Muscle of leg (tissue), 11 donors: ENCODE data around the gene FAAH. TPM values are rescaled to one million over a fixed set of nuclear protein-coding genes. Genes with fewer than 3 reads are reported as not detected.

Source experiments
- DNase-seq: peaks from one replicate; pipeline ENCODE4 v3.0.0; 2013
- H3K27ac ChIP-seq: one replicate; pipeline ENCODE4 v1.5.1; 2013; ENCODE audit warnings: mild to moderate bottlenecking, low read length, control low read depth
- H3K27me3 ChIP-seq: one replicate; pipeline ENCODE4 v1.6.1; 2013; ENCODE audit warnings: low read length; ENCODE audit not compliant: control insufficient read depth, insufficient read depth
- H3K36me3 ChIP-seq: one replicate; pipeline ENCODE4 v1.6.1; 2013; ENCODE audit warnings: low read length; ENCODE audit not compliant: control insufficient read depth, insufficient read depth
- H3K4me1 ChIP-seq: one replicate; pipeline ENCODE4 v1.6.1; 2013; ENCODE audit warnings: low read length; ENCODE audit not compliant: control insufficient read depth, insufficient read depth
- H3K4me3 ChIP-seq: one replicate; pipeline ENCODE4 v1.5.1; 2013; ENCODE audit warnings: low read length, control low read depth
- H3K9me3 ChIP-seq: replicated peaks from 2 replicates; pipeline ENCODE4 v1.6.1; 2013; ENCODE audit warnings: low read depth, low read length; ENCODE audit not compliant: control insufficient read depth
- WGBS: methylation state at CpG from one replicate; pipeline ENCODE4 v1.1.5; 2013; ENCODE audit warnings: missing lambda C conversion rate; ENCODE audit not compliant: insufficient coverage; 5-methylcytosine and 5-hydroxymethylcytosine counted together
- polyA plus RNA-seq, 8 donors: library from polyadenylated mRNA; unstranded; fragments of 120-200 nt; gene quantifications; one replicate each; pipeline versions ENCODE4 v1.2.1 to v1.2.3, GENCODE V29; 2013; ENCODE audit warnings: inconsistent platforms in 1 of 8, low replicate concordance in 1 of 8; ENCODE audit not compliant: insufficient read length in 8 of 8, insufficient read depth in 1 of 8
- total RNA-seq: library from RNA; stranded (reverse); fragments of 120-200 nt; gene quantifications from one replicate; pipeline ENCODE4 v1.2.4, GENCODE V29; 2013

FAAH gene
- total and polyA plus RNA-seq, 9 donors: 9.7 to 25.8 (median 15.0) TPM

DNA sequence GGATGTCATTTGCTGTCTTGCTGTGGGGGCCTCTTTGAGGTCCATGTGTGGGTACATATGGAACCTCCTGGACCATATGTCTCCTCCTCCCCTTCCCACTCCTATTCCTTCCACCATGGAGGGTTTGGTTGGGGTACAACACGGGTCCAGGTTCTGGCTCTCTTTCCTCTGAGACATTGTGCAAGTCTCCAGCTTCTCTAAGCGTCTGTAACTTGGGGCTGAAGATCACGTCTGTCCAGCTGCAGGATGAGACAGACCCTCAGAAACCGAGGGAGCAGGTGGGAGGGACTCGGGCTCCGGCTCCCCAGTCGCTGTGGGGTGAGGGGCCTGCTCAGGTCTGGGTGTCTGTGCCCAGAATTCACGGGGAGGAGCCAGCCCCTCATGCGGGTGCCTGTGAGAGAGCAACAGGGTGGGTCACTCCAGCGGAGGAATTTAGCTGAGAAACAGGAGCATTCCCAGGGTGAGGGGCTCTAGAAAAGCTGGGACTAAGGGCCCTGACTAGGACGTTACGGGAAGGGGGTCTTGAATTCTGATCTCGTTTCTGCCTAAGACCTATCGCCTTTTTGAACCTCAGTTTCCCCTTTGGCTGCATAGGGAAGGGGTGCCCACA, 53.5 kb downstream of the FAAH start:
- peaks cover 82% of the 10 kb centered on the region for H3K27me3 ChIP-seq
- H3K27ac ChIP-seq: no peak overlapping the region
- 13% methylated on average over 13 of the region's 14 CpGs for WGBS
- H3K9me3 ChIP-seq: no peaks in the 10 kb centered on the region
- no peaks in the 10 kb centered on the region for H3K36me3 ChIP-seq
- peaks cover 18% of the 10 kb centered on the region for H3K4me1 ChIP-seq
- DNase-seq: no peak
- no peak overlapping the region for H3K4me3 ChIP-seq

GRCh38 chr1:46448109-46448911, 54.2 kb downstream of the FAAH start:
- Histone ChIP-seq H3K4me1 (peaks cover 14% of the 10 kb centered on the region), H3K4me3 (peak overlapping the region; percentile 26), H3K9me3 (no peaks in the 10 kb centered on the region), H3K27me3 (peaks cover 84% of the 10 kb centered on the region), H3K27ac (no peak overlapping the region), H3K36me3 (no peaks in the 10 kb centered on the region)
- DNase-seq: peak; percentile 15
- 1% methylated on average over 74 of the region's 76 CpGs for WGBS

DNA sequence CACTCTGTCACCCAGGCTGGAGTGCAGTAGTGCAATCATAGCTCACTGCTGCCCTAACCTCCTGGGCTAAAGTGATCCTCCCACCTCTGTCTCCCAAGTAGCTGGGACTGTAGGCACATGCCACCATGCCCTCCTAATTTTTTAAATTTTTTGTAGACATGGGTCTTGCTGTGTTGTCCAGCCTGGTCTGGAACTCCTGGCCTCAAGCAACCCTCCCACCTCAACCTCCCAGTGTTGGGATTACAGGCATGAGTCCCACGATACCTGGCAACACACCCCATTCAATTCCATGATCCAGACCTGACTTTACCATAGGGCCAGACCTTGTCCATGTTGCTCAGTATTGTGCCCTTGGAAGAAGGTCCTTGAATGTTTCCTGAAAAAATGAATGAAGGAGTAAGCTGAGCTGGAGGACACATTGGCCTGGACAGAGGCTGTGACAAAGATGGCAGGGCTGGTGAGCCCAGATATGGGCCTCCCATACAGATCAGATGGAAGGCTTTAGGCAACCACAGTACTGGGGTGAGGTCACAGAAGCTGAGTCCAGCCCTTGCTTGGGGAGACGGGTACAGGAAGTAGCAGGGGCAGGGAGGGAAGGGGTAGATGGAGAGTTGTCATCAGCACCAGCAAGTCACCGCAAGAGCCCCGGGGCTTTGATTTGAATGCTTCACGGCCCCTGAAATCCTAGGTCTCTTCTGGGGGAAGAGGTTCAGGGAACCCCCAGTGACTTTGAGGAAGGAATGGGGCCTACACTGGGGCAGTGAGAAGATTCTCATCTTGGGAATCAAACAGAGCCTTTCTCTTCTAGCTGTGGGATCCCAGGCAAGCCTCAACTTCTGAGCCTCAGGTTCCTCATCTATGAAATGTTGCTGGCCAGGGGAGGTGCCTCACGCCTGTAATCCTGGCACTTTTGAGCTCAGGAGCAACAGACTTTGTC, 55.4 kb downstream of the FAAH start:
- WGBS: 48% methylated on average over 5 of the region's 6 CpGs
- H3K9me3 ChIP-seq: no peaks in the 10 kb centered on the region
- H3K4me3 ChIP-seq: no peak overlapping the region
- H3K4me1 ChIP-seq: peaks cover 17% of the 10 kb centered on the region
- no peaks in the 10 kb centered on the region for H3K36me3 ChIP-seq
- H3K27ac ChIP-seq: no peak overlapping the region
- peaks cover 94% of the 10 kb centered on the region for H3K27me3 ChIP-seq
- no peak for DNase-seq

DNA sequence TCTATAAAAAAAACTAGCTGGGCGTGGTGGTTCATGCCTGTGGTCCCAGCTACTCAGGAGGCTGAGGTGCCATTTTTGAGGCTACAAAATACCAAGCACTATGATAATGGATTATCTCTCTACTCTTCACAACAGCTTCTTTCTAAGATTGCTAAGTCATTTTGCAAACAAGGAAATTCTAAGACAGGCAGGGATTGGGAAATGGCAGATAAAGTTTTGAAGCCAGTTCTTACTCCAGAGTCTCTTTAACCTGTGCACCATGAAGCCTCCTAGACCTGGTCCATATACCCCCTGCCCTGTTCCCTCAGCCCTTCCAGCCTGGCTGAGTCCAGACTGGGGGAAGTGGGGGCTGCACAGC, 56.0 kb downstream of the FAAH start:
- Histone ChIP-seq H3K27ac (no peak overlapping the region), H3K4me3 (no peak overlapping the region), H3K4me1 (peaks cover 17% of the 10 kb centered on the region), H3K27me3 (peaks cover 92% of the 10 kb centered on the region), H3K9me3 (no peaks in the 10 kb centered on the region), H3K36me3 (no peaks in the 10 kb centered on the region)
- DNase-seq: no peak
- 100% methylated on average over 1 of the region's 1 CpG for WGBS

DNA sequence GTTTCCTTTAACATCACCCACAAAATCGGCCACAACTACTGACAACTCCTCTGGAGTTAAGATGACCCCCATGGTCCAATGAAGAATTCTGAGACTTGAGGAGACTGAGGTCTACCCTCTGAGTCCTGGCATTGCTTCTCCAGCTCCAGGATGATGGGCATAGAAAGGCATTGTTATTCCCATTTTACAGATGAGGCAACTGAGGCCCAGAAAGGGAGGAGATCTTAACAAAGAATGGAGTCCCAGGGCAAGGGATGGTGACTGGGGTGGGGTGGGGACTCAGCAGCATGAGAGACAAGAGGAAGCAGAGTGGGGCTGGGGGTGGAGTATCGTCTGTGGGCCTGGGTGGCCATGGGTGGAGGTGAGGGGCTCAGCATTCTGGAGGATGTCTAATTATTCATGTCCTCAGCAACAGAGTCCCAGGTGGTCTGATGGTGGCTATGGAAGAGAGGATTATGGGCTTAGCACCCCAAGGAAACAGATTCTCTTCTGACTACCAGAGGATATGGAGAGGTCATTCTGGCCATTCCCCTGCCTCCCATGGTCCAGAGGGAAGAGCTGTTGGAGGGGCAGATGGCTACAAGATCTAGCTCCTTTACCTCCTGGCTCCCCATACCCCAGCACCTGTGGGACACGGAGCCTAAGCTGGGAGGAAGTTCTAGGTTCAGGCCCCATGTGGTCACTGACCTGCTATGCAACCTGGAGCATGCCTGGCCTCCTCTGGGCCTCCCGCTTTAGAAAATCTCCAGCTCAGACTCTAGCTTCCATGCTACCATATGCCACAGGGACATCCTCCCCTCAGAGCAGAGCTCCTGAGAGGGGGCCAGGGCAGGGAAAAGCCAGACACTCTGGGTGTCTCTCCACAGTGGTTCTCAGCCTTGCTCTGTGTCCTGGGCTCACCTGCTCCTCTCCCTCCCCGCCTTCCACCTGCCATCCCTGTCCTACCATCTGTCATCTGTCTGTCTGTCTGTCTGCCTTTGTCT, 58.1 kb downstream of the FAAH start:
- Histone ChIP-seq H3K4me3 (no peak overlapping the region), H3K27me3 (peaks cover 80% of the 10 kb centered on the region), H3K4me1 (peaks cover 13% of the 10 kb centered on the region), H3K9me3 (no peaks in the 10 kb centered on the region), H3K27ac (no peak overlapping the region), H3K36me3 (no peaks in the 10 kb centered on the region)
- 51% methylated on average over 4 of the region's 5 CpGs for WGBS
- no peak for DNase-seq

GRCh38 chr1:46452931-46453325, 58.8 kb downstream of the FAAH start:
- H3K4me1 ChIP-seq: peaks cover 9% of the 10 kb centered on the region
- no peaks in the 10 kb centered on the region for H3K9me3 ChIP-seq
- no peak for DNase-seq
- no peaks in the 10 kb centered on the region for H3K36me3 ChIP-seq
- peaks cover 76% of the 10 kb centered on the region for H3K27me3 ChIP-seq
- 12% methylated on average over 3 of the region's 15 CpGs for WGBS
- H3K4me3 ChIP-seq: no peak overlapping the region
- no peak overlapping the region for H3K27ac ChIP-seq

DNA sequence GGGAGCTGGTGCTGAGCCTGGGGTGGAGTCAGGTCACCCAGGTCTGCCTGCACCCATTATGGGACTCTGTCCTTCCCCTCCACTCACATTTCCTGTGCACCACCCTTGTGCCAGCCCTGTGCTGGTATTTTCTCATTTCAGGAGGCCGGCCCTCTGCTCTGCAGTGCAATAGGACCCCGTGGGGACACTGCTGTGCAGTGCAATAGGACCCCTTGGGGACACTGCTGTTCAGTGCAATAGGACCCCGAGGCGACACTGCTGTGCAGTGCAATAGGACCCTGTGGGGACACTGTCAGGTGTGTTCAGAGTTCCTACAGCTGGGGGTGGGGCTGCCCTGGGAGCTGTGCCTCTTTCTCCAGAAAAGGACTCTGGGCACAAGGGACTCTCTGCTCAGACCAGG, 59.3 kb downstream of the FAAH start:
- WGBS: 25% methylated on average over 2 of the region's 4 CpGs
- peaks cover 76% of the 10 kb centered on the region for H3K27me3 ChIP-seq

GRCh38 chr1:46455951-46456350, 61.8 kb downstream of the FAAH start:
- Histone ChIP-seq H3K27ac (no peak overlapping the region), H3K27me3 (peaks cover 76% of the 10 kb centered on the region), H3K9me3 (no peaks in the 10 kb centered on the region), H3K4me1 (peaks cover 2% of the 10 kb centered on the region), H3K36me3 (no peaks in the 10 kb centered on the region), H3K4me3 (no peak overlapping the region)
- no peak for DNase-seq
- 87% methylated on average over 21 of the region's 27 CpGs for WGBS

More for the DNA sequence above, 59.3 kb downstream of the FAAH start:
- Histone ChIP-seq H3K36me3 (no peaks in the 10 kb centered on the region), H3K27ac (no peak overlapping the region), H3K4me3 (no peak overlapping the region), H3K9me3 (no peaks in the 10 kb centered on the region), H3K4me1 (peaks cover 5% of the 10 kb centered on the region)
- no peak for DNase-seq

DNA sequence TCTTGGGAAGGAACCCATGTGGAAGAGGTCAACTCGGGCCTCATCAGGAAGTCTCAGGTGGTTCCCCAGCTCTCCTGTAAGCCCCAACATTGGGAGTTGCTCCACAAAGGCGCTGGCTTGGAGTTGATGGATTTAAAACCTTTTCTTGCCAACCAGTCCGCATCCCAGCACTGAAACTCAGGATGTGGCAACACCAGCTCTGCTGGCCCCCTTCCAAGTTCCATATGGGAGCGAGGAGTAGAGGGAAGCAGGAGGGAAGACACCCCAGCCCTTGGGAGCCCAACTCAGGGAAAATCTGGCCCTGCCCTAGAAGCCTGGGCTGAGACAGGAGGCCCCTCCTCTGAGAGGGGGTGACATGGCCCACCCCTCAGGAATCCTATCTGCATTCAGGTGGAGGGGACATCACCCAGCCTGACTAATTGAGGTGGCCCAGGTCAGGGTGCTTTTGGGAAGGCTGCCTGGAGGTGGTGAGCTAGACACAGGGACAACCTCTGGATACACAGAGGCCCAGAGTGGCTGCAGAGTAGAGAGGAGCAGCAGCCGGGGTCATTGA, 62.4 kb downstream of the FAAH start:
- H3K27me3 ChIP-seq: peaks cover 76% of the 10 kb centered on the region
- no peaks in the 10 kb centered on the region for H3K36me3 ChIP-seq
- H3K4me3 ChIP-seq: no peak overlapping the region
- 65% methylated on average over 2 of the region's 5 CpGs for WGBS
- DNase-seq: no peak
- H3K9me3 ChIP-seq: no peaks in the 10 kb centered on the region
- no peak overlapping the region for H3K27ac ChIP-seq
- H3K4me1 ChIP-seq: peaks cover 2% of the 10 kb centered on the region
